HG03039 (cell line): ENCODE results near the gene LAPTM5.
"Not testable (repeated sequence)": the region's sequence is repeated elsewhere in the genome, so short reads cannot be mapped to it uniquely, and the experiment has no call there.

Experiments used
- ATAC-seq: cut with Tn5 transposase; IDR thresholded peaks from one replicate; pipeline ENCODE4 v1.9.1; 2021; ENCODE audit warnings: mild to moderate bottlenecking, moderate library complexity; ENCODE audit not compliant: unreplicated experiment

LAPTM5 gene

DNA sequence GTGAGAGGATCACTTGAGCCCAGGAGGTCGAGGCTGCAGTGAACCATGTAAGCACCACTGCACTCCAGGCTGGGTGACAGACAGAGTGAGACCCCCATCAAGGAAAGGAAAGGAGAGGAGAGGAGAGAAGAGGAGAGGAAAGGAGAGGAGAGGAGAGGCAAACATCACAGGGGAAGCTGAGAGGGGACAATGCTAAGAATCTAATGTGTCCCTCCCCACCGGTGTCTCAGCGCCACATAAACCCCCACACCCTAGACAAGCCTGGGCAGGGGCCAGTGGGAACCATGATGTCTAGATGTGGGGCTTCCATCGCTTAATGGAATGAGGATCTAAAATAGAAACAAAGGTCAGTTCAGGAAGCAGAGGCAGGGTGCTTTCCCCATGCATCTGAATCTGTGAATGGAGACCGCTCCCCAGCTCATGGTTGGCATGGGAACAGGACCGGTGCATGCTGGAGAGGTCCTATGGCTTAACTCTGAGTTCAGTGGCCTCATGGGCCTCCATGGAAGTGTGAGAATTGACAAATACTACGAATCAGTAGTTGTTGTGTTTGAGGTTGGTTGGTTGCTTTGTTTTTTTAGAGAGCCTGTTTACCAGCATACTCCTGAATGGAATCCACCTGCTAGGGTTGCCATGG lies 16.3 kb upstream of the LAPTM5 start:
- ATAC-seq: no peak

DNA sequence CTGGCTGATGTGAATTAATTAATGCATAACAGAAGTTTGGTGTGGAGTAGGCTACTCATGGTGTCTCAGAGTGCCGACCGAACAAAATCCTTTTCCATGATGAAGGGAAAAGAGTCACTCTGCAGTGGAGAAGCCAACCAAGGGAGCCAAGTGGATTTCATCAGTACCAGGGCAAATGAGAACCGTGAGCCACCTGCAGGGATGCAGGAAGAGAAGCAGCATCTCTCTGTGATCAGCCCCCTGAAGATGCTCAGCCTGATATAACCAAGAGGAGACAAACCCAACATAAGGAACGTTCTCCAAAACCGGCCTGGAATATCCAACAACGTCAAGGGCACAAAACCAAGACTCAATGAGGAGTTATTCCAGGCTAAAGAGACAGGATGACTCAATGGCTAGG lies 13.4 kb upstream of the LAPTM5 start:
- ATAC-seq: no peak

DNA sequence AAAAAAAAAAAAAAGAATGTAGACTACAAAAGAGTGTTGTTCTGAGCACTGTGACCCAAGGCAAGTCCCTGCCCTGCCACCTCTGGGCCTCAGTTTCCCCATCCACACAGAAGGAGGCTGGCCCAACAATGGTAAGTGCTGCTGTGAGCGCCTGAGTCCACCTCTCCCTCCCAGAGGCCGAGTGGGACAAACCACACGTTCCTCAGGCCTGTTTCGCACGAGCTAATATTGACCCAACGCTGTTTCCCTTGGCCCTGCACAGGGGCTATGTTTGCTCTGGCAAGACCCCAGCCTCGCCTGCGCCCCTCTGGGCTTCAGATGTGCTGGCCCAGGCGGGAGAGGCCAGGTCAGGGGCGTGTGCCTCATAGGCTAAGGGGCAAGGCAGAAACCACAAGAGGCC lies 12.6 kb upstream of the LAPTM5 start:
- ATAC-seq: no peak

DNA sequence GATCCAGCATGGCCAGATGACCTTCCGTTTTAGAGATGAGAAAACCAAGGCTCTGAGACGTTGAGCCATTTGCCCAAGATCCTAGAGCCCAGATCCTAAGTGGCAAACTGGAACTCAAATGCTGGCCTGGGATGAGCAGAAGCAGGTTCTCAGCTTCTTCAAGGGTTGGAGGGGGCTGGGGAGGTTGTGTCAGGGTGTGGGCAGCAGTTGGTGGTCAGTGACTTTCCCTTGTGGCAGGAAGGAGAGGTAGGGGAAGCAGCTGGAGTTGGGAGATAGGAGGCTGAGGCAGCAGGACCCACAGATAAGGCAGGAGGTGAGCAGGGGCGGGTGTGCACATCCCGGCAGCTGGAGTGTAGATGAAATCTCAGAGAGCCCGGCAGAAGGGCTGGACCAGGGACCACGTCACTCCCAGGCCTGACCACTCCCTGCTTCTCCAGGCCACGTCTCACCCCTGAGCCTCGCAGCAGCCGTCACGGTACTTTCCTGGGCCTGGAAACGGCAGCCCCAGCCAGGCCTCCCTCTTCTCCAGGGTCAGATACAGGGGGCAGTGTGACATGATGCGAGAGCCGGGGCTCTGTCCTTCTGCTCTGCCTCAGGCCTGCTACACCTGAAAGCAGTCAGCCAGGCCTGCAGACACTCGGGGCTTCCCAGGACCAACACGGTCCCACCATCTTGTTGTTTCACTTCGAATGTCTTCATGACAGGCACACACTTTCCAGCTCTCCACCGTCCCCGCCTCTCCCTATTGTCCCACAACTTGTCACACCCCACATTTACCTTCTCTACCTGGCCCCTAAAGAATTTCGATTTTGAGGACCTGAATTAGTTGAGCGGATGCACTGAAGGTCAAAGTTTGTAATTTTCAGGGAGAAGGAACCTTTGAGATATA lies 11.5 kb upstream of the LAPTM5 start:
- no peak for ATAC-seq

DNA sequence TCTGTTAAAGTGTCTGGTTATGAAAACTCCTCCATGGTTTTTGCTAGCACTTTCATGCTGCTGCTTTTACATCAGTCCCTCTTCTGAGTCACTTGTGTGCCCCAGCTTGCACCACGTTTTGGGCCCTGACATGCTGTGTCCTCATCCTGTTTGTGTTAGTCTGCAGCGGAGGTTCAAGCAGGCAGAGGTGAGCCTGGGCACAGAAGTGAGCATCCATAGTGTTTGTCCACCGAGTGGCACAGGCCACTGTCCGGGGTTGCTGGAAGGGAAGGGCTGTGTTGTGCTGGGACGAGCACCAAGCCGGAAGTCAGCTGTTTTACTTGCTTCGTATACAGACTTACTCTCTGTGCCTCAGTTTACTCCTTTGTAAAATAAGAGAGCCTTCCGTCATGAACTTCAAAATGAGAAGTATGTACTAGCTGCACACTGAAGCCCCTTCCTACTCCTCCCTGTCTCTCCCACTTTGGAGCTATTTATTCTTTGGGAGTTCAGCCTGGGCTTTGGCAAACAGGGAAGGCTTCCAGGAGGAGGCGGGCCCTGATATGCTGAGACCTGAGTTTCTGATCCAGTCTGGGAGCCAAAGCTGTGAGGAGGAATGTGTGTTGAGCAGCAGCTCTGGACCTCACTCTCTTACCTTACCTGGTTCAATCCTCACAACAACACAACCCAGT lies 10.7 kb upstream of the LAPTM5 start:
- ATAC-seq: no peak

DNA sequence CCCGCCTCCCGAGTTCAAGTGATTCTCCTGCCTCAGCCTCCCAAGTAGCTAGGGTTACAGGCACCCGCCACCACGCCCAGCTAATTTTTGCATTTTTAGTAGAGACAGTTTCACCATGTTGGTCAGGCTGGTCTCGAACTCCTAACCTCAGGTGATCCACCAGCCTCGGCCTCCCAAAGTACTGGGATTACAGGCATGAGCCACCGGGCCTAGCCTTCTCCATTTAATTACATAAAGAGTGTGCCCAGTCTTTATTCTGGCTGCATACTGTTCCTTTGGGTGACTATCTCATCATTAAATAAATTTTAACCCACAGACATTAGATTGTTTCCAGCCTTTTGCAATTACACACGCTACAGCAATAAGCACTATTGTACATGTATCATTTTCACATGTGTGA lies 9.4 kb upstream of the LAPTM5 start:
- not testable (repeated sequence) for ATAC-seq

DNA sequence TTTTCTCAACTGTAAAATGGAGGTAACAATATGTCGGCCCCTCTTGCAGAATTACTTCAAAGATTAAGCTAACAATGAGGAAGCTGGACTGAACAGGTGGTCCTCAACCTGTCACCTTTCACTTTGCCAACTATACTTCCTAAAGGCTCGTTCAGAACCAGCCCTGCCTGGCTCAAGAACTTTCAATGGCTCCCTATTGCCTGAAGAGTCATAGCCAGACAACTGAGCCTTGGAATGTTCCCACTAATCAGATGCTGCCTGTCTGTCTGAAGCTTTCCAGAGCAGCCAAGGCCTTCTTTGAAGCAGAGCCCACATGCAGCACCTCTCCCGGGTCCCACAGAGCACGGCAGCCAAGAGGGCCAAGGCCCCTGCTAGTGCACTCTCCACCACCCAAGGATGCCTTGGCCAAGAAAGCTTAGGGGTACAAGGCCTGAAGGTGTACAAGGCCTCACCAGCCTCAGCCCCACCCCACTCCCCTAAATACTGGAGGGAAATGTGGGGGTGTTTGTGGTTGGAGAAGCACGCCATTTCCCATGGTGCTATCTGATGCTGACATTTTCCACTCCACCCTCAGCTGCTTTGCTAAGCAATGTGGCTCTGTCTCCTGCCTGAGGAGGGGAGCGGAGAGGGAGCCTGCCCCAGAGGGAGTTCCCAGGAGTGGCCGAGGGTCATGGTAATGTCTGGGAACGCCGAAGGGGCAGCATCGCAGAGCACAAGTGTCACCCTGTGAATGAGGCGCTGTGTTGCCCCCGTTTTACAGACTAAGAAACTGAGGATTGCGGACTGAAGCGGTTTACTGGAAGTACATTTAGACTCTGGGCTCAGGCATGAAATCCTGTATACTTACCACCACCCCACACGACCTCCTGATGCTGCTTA lies 8.2 kb upstream of the LAPTM5 start:
- no peak for ATAC-seq

DNA sequence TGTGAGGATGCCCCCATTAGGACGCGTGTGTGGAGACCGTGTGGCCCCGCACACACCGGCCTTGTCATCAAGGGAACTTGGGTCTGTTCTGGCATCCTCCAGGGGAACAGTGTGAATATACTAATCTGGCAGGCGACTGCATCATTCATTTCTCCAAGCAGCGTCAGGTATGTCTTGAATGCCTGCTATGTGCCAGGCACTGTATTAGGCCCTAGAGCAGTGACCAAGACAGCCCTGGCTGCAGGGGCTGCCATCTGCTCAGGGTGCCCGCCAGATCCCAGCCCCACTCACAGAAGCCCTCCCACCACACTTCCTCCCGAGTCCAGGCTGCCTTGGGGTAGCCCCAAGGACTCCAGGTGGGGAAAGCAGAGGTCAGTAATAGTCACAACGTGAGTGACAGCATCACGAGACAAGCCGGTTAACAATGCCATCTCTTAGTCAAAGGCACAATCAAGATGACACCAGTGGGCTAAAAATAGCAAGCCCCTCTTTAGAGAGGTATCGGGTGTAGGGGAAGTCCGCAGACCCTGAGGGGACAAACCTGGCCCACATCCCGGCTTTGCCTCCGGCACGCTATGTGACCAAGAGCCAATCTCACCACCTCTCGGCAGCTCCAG lies 7.5 kb upstream of the LAPTM5 start:
- peak; percentile 33 for ATAC-seq

DNA sequence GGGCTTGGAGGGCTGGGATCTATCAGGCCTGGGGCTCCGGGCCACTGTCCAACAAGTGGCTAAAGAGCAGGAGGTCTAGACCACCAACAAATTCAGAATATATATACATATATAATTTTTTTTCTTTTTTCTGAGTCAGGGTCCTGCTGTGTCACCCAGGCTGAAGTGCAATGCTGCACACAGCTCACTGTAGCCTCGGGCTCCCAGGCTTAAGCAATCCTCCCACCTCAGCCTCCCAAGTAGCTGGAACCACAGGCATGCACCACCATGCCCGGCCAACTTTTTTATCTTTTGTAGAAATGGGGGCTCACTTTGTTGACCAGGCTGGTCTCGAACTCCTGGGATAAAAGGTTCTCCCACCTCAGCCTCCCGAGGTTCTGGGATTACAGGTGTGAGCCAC lies 6.8 kb upstream of the LAPTM5 start:
- no peak for ATAC-seq

DNA sequence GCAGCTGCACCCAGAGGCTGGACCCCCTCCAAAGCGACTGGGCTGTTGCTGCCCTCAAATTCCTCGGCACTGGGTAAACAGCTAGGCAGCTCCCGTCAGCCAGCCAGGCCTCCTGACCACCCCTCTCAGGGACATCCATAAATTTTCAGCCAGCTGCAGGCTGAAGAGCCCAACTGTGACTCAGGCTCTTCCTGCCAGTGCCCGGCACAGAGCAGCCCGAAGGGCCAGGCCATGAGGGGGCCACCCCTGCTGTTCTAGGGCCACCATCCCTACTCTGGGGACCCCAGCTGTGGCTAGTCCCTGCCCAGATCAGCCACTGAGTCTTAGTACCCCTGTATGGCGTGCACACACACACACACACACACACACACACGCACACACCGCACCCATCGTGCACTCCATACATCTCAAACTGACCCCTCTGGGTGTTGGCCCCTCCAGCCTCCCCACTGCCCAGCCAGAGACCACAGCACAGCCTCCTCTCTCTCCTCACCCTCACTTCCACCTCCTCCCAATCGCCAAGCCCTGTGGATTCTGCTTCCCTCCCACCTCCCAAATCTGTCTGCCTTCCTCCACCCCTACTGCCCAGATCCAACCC lies 6.2 kb upstream of the LAPTM5 start:
- ATAC-seq: no peak

DNA sequence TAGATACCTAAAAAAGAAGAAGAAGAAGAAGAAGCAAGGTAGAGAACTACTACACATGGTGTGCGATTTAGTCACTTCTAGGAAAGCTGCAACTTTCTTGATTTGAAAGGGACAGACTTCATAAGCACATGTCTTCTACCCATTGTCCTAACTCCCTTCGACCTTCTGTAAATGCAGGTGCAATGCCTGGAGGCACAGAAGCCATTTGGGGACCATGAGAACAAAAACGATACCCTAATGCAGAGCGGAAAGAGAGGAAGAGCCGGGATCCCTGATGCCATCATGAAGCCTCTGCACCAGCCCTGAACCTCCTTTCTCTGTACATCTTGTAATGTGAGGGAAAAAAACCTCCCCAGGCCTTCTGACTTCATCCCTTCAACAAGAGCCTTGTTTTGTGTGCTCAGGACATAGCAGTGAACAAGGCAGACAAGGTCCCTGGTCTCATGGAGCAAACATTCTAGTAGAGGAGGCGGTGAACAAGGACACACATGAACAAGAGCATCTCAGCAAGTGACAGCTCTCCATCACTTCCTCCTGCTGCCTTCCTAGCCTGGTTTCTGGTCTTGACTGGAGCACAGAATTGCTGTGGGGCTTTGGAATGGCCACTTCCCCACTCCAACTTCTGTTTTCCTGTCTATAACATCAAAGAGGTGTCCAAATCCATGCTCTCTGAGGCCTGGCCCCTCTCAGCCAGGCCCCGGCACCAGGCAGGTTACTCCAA lies 5.5 kb upstream of the LAPTM5 start:
- ATAC-seq: no peak

DNA sequence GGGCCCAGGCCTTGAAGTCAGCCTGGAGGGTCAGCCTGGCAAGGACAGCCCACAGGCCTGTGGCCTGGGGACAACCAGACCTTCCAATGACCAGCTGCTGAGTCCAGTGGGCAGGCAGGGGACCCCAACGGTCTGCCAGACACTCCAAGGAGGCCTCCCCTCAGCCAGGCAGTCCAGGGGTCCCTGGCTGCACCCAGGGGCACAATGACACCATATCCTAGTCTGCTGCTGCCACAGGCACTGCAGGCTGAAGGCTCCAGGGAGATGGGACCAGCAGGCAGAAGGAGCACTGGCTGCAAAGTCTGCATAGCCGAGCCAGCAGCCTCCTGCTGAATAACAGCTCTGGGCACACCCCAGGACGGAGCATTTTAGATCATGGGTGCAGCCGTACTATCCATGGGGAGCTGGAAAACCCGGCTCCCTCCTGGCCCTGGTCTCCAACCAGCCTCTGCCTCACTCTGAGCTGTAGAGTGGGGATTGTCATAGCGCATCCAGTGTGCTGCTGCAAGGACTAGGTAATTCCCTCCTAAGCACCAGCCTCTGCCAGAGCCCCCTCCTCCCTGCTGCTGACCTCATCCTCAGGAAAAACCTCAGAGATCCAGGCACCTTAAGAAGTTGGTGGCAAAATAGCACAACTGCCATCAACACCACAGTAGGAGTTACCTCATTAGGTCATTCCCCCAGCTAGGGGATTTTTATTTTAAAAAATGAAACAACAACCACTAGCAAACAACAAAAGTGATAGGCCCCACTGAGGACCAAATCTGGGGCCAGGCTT lies 4.8 kb upstream of the LAPTM5 start:
- no peak for ATAC-seq

DNA sequence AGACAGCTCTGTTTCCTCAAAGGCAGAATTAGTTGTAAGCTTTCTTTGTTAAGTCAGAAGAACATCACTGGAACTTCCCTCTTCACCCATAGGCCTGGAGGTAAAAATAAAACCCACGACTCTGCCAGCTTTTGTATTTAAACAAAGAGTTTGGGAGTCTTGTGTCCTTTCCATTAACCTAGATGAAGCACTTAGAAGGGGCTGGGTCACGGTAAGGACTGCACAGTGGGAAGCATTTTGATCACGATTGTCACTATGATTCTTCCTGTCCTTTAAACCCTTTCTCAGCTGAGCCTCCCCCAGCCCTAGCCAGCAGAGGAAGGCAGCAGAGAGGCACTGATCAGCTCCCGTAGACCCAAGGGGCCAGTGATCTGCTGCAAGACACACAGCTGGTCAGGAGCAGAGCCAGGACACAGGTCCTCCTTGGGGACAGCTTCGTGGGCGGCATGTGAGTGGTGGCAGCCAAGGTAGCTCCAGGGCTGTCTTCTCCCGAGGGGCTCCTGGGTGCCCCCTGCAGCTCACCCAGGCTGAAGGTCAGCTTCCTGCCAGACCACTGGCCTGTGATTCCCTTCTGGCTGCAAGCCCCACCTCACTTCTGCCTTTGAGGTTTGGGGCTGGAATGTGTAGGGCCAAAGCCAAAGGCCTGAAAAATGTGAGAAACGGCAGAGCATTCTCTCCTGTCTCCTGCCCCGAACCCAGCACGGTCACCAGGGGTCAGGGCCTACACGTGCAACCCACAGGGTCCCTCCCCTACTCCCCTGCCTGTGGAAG lies 4.0 kb upstream of the LAPTM5 start:
- ATAC-seq: no peak

DNA sequence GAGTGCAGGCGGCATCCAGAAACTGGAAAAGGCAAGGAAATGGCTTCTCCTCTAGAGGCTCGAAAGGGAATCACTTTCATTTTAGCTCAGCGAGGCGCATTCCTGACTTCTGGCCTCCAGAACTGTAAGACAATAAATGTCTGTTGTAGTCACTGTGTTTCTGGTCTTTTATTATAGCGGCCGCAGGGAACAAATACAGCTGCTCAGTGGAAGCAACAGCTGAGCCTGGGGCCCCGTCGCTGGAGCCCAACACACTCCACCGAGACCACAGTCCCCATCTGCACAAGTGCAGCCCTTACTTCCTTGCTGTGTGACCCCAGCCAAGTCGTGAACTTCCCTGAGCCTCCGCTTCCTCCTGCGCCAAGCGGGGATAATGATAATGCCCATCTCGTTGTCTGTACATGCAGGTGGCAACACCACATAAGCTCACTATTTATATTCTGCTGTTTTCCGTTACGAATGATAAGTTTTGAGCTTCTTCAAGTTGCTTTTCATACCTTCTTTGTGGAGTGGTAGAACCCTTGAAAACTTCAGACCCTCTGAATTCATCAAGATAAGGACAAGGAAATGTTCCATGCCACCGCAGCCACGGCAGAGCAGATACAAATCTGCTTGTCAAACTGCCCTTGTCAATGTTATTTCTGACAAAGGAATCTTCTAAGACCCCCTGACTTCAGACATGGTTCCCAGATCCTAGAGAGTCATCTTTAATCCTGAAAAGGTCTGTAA lies 3.2 kb upstream of the LAPTM5 start:
- ATAC-seq: no peak

DNA sequence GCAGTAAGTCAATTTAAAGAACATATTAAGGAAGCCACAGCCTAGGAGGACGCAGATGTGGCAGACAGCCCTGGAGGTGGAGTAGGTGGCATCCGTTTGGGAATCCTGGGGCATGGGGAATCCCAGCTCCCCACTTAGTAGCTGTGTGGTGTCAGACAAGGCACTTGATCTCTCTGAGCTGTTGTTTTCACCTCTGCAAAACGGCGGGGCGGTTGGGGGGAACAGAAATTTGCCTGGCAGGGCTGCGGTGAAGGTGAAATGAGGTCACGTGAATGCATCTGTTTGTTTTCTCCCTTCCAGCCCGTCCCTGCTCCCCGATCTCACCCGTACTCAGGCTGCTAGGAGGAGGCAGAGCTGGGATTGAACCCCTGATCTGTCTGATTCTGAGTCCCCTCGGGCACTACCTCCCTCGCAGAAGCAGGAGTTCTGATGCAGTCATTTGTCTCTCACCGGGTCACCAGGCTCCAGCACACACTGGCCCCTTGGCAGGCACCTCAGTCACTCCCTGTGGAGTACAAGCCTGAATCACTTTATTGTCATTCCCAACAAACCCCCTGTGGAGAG lies 2.2 kb upstream of the LAPTM5 start:
- ATAC-seq: no peak

DNA sequence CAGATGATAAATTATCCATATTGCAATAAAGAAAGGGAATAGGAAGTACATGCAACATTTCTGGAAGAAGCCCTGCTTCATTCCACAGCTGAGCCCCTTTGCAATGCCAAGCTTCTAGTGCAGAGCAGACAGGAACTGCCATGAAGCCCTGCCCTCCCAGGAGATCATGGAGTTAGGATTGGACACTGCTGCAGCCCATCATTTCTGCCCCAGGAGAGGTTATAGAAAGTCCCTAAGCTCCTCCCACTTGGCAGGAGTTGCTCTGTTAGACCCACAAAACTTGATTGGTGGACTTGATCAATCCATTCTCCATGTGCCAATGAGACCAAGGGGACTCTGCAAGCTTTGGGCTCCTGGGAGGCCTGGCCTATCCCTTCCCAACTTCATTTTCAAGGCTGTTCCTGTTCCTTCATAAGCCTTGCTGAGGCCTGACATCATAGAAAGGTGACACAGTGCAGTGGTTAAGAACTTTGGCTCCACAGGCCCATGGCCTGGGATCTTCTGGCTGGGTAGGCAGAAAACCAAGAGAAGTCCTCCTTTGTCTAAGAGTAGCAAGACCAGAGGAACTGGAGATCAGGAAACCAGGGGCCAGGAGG lies 1.3 kb upstream of the LAPTM5 start:
- no peak for ATAC-seq
